OCI-LY3 (cell line): ENCODE measurements around the gene TECR.

ENCODE experiments used
- H2AFZ ChIP-seq: fragments of 200-600, 300-600 bp; shearing (Covaris generic); 2 replicates; pipeline ENCODE4 v1.6.0; 2014; ENCODE audit warnings: antibody characterized with exemption, low read depth, low read length
- H3K27ac ChIP-seq: fragments of 200-600, 300-600 bp; sonication (generic); 2 replicates; pipeline ENCODE4 v1.5.1; 2014; ENCODE audit warnings: mild to moderate bottlenecking, low read length, moderate library complexity, mixed read lengths
- H3K27me3 ChIP-seq: fragments of 200-600, 300-600 bp; sonication (generic); 2 replicates; pipeline ENCODE4 v1.6.1; 2014; ENCODE audit warnings: low read depth, low read length, mixed read lengths
- H3K36me3 ChIP-seq: fragments of 200-600, 300-600 bp; sonication (generic); replicated peaks from 2 replicates; pipeline ENCODE3; 2014; ENCODE audit warnings: low read depth, low read length, mixed read lengths
- H3K4me1 ChIP-seq: fragments of 300-600, 200-600 bp; sonication (generic); 2 replicates; pipeline ENCODE4 v1.6.1; 2014; ENCODE audit warnings: low read length, mixed read lengths
- H3K4me2 ChIP-seq: fragments of 200-600, 300-600 bp; sonication (generic); 2 replicates; pipeline ENCODE4 v1.6.1; 2014; ENCODE audit warnings: low read length, mixed read lengths
- H3K4me3 ChIP-seq: fragments of 300-600, 200-600 bp; sonication (generic); 2 replicates; pipeline ENCODE4 v1.5.1; 2014; ENCODE audit warnings: antibody characterized with exemption, mild to moderate bottlenecking, low read length, moderate library complexity
- H3K79me2 ChIP-seq: fragments of 300-600, 200-600 bp; shearing (Covaris generic); 2 replicates; pipeline ENCODE4 v1.6.1; 2014; ENCODE audit warnings: mild to moderate bottlenecking, low read length, mixed read lengths
- H3K9ac ChIP-seq: fragments of 300-600, 200-600 bp; shearing (Covaris generic); 2 replicates; pipeline ENCODE4 v1.6.0; 2014; ENCODE audit warnings: mild to moderate bottlenecking, low read length, moderate library complexity
- H3K9me3 ChIP-seq: fragments of 200-600, 300-600 bp; shearing (Covaris generic); 2 replicates; pipeline ENCODE4 v1.6.1; 2014; ENCODE audit warnings: low read length, mixed read lengths; ENCODE audit not compliant: insufficient read depth
- H4K20me1 ChIP-seq: fragments of 200-600, 300-600 bp; sonication (generic); 2 replicates; pipeline ENCODE4 v1.6.1; 2016; ENCODE audit warnings: low read length, mixed read lengths; ENCODE audit not compliant: insufficient read depth
- EZH2phosphoT487 ChIP-seq: fragments of 200-600 bp; shearing (Covaris generic); IDR thresholded peaks from 2 replicates; pipeline ENCODE4 v1.6.1; 2018; ENCODE audit warnings: antibody characterized with exemption, mixed run types, low read depth
- TF ChIP-seq, protein P1 (sequence below): fragments of 200-600, 300-600 bp; sonication (generic); IDR thresholded peaks from 2 replicates; pipeline ENCODE4 v1.5.1; 2014; ENCODE audit warnings: antibody characterized with exemption, low read length, low read depth

The TECR gene

DNA sequence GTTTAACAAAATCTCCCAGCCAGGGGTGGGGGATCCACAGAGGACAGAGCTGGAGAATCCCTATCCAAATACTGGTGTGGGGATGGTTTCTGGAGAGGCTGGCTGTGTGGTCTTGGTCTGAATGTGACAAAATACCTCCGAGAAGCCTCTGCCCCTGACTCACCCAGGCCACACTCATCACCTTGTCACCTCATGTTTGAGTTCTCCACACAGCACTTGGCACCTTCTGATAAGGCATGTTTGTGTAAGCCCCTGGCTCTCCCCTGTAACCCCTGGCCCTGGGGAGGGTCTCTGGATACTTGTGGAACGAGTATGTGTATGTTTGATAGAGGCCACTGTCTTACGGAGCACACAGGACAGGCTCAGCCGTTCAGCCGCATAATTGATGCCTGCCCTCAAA is 14.7 kb downstream of the TECR start:
- Histone ChIP-seq H3K4me1 (peaks cover 11% of the 10 kb centered on the region), H3K4me3 (no peak overlapping the region), H3K9me3 (no peaks in the 10 kb centered on the region), H4K20me1 (peaks cover 40% of the 10 kb centered on the region), H3K79me2 (peaks cover 73% of the 10 kb centered on the region), H3K9ac (no peak overlapping the region), H3K27me3 (no peaks in the 10 kb centered on the region), H3K36me3 (peaks cover 22% of the 10 kb centered on the region), H3K27ac (no peak overlapping the region), H2AFZ (no peak overlapping the region), H3K4me2 (no peak overlapping the region)
- TF ChIP-seq, protein P1, sequence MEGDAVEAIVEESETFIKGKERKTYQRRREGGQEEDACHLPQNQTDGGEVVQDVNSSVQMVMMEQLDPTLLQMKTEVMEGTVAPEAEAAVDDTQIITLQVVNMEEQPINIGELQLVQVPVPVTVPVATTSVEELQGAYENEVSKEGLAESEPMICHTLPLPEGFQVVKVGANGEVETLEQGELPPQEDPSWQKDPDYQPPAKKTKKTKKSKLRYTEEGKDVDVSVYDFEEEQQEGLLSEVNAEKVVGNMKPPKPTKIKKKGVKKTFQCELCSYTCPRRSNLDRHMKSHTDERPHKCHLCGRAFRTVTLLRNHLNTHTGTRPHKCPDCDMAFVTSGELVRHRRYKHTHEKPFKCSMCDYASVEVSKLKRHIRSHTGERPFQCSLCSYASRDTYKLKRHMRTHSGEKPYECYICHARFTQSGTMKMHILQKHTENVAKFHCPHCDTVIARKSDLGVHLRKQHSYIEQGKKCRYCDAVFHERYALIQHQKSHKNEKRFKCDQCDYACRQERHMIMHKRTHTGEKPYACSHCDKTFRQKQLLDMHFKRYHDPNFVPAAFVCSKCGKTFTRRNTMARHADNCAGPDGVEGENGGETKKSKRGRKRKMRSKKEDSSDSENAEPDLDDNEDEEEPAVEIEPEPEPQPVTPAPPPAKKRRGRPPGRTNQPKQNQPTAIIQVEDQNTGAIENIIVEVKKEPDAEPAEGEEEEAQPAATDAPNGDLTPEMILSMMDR, result no peak
- TF ChIP-seq EZH2phosphoT487, result no peak

DNA sequence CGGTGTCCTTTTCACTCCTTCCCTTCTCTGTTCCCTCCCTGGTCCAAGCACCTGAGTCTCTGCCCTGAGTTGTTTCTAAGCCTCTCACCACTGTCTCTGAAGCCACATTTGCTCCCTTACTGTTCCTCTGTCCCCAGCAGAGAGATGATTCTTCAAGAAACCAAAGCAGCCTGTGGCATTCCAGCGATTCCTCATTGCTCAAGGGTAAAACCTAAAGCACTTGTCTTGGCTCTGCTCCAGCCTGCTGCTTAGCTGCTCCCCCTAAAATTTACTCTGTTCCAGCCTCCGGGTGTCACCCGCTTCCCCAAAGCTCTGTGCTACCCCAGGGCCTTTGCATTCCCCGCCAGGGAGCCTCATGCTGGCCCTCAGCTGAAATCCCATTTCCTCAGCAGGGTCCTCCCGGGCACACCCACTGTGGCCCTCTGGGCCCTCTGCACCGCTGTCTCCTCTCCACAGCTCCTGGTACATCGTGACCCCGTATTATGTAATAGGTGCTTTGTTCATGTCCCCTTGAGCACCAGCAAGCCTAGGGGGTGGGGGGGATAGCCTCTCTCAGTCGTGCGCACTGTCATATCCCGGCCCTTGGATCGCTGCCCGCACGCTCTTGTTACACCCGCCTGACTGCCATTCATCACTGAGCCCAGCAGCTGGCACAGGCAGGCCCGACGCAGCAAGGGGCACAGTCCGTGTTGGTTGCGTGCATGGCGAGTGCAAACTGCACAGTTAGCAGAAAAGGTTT is 15.8 kb downstream of the TECR start:
- Histone ChIP-seq H3K27ac (no peak overlapping the region), H3K9ac (no peak overlapping the region), H3K79me2 (peaks cover 66% of the 10 kb centered on the region), H3K4me3 (no peak overlapping the region), H2AFZ (no peak overlapping the region), H4K20me1 (peaks cover 40% of the 10 kb centered on the region), H3K4me1 (peaks cover 11% of the 10 kb centered on the region), H3K9me3 (no peaks in the 10 kb centered on the region), H3K36me3 (peaks cover 19% of the 10 kb centered on the region), H3K27me3 (no peaks in the 10 kb centered on the region), H3K4me2 (no peak overlapping the region)
- TF ChIP-seq, protein P1, result no peak
- TF ChIP-seq EZH2phosphoT487, result no peak

DNA sequence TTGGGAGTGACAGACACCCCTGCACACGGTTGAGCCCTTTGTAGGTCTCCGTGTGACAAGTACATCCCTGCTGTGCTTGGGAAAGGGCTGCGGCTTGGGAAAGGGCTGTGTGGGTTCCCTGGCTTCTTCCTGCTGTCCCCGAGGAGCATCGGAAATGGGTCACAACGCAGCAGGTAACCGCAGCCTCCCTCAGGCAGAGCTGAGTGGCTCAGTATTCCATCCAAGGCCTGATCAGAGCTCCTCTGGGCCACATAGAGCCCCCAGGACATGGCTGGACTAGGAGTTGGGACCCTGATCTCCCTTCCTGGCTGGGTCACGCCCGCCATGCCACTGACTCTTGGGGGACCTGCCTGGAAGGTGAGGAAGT is 16.3 kb downstream of the TECR start:
- peaks cover 44% of the 10 kb centered on the region for H4K20me1 ChIP-seq
- peaks cover 6% of the 10 kb centered on the region for H3K4me1 ChIP-seq
- H3K27me3 ChIP-seq, result no peaks in the 10 kb centered on the region
- no peak overlapping the region for H3K9ac ChIP-seq
- no peak for TF ChIP-seq EZH2phosphoT487
- TF ChIP-seq, protein P1, result no peak
- peaks cover 64% of the 10 kb centered on the region for H3K79me2 ChIP-seq
- peaks cover 19% of the 10 kb centered on the region for H3K36me3 ChIP-seq
- H3K4me2 ChIP-seq, result no peak overlapping the region
- no peak overlapping the region for H3K4me3 ChIP-seq
- H3K27ac ChIP-seq, result no peak overlapping the region
- no peak overlapping the region for H2AFZ ChIP-seq
- no peaks in the 10 kb centered on the region for H3K9me3 ChIP-seq

DNA sequence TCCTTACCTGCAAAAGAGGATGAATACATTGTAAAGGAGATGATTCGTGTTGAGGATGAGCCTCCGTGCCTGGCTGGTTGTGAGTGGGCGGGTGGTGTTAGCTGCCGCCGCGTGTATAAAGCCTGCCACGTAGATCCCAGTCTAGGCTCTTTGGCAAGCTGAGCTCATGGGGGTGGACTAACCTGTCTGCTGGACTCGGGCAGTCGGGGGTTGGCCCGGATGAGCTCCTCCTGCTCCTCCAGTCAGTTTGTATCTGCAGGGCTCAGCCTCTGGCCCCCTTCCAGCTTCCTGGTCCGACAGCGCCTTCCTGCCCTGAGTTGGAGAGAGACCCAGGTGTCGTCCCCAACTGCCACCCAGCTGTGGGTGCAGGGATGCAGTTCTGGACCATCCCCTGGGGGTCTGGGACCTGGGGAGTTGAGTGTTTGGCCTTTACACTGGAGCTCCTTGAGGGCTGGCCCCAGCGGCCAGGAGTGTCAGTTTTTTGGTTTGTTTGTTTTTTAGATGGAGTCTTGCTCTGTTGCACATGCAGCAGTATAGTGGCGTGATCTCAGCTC is 20.9 kb downstream of the TECR start:
- H3K4me2 ChIP-seq, result no peak overlapping the region
- TF ChIP-seq, protein P1, result no peak
- no peak for TF ChIP-seq EZH2phosphoT487
- H3K4me1 ChIP-seq, result no peaks in the 10 kb centered on the region
- no peaks in the 10 kb centered on the region for H3K27me3 ChIP-seq
- H3K9ac ChIP-seq, result no peak overlapping the region
- H3K9me3 ChIP-seq, result no peaks in the 10 kb centered on the region
- peaks cover 54% of the 10 kb centered on the region for H4K20me1 ChIP-seq
- peaks cover 54% of the 10 kb centered on the region for H3K79me2 ChIP-seq
- no peak overlapping the region for H3K27ac ChIP-seq
- H3K36me3 ChIP-seq, result peaks cover 15% of the 10 kb centered on the region
- H3K4me3 ChIP-seq, result no peak overlapping the region
- no peak overlapping the region for H2AFZ ChIP-seq
